GM19025 (cell line): ENCODE results near the gene FBXO10.
"Not testable (repeated sequence)": the region's sequence is repeated elsewhere in the genome, so short reads cannot be mapped to it uniquely, and the experiment has no call there.

Source experiments
- ATAC-seq: cut with Tn5 transposase; IDR thresholded peaks from one replicate; pipeline ENCODE4 v1.9.1; 2021; ENCODE audit warnings: mild to moderate bottlenecking, low read depth, moderate library complexity; ENCODE audit not compliant: unreplicated experiment

The FBXO10 gene

GRCh38 chr9:37515620-37516258 is 60.4 kb downstream of the FBXO10 start:
- ATAC-seq = no peak

GRCh38 chr9:37514999-37515398 is 61.2 kb downstream of the FBXO10 start:
- no peak for ATAC-seq

- ATAC-seq = not testable (repeated sequence)
Measured at GRCh38 chr9:37514415-37514814, 61.8 kb downstream of the FBXO10 start.

GRCh38 chr9:37512437-37512836 is 63.7 kb downstream of the FBXO10 start:
- ATAC-seq = no peak

GRCh38 chr9:37511016-37512010 is 64.9 kb downstream of the FBXO10 start:
- no peak for ATAC-seq

GRCh38 chr9:37510053-37510452 is 66.1 kb downstream of the FBXO10 start:
- not testable (repeated sequence) for ATAC-seq

GRCh38 chr9:37509536-37509935 is 66.6 kb downstream of the FBXO10 start:
- no peak for ATAC-seq

- no peak for ATAC-seq
Measured at GRCh38 chr9:37508834-37509206, 67.4 kb downstream of the FBXO10 start.

- ATAC-seq = no peak
Measured at GRCh38 chr9:37508135-37508833, 67.9 kb downstream of the FBXO10 start.

- no peak for ATAC-seq
Measured at GRCh38 chr9:37507566-37508134, 68.5 kb downstream of the FBXO10 start.

- no peak for ATAC-seq
Measured at GRCh38 chr9:37504605-37505004, 71.6 kb downstream of the FBXO10 start.

- no peak for ATAC-seq
Measured at GRCh38 chr9:37503736-37504135, 72.4 kb downstream of the FBXO10 start.

GRCh38 chr9:37501957-37502596 is 74.1 kb downstream of the FBXO10 start:
- no peak for ATAC-seq

GRCh38 chr9:37499297-37499696 is 76.9 kb downstream of the FBXO10 start:
- no peak for ATAC-seq

- no peak for ATAC-seq
Measured at GRCh38 chr9:37498457-37498856, 77.7 kb downstream of the FBXO10 start.

- ATAC-seq = no peak
Measured at GRCh38 chr9:37497320-37497719, 78.9 kb downstream of the FBXO10 start.

- ATAC-seq = no peak
Measured at GRCh38 chr9:37496020-37496419, 80.2 kb downstream of the FBXO10 start.

- no peak for ATAC-seq
Measured at GRCh38 chr9:37495571-37495970, 80.6 kb downstream of the FBXO10 start.

- no peak for ATAC-seq
Measured at GRCh38 chr9:37491939-37492338, 84.2 kb downstream of the FBXO10 start.
